Ectodermal cell (in vitro differentiated cells): ENCODE measurements around the gene SV2B.

Source experiments
- H3K27ac ChIP-seq: 2 replicates; pipeline ENCODE4 v1.7.0; 2013; ENCODE audit warnings: mild to moderate bottlenecking, low read depth, low read length; ENCODE audit not compliant: insufficient read depth, poor library complexity, severe bottlenecking
- H3K27me3 ChIP-seq: 2 replicates; pipeline ENCODE4 v1.7.0; 2013; ENCODE audit warnings: mild to moderate bottlenecking, low read length; ENCODE audit not compliant: insufficient read depth, control insufficient read depth, poor library complexity, severe bottlenecking
- H3K36me3 ChIP-seq: one replicate; pipeline ENCODE4 v1.7.0; 2013; ENCODE audit warnings: low read length; ENCODE audit not compliant: control insufficient read depth, insufficient read depth
- H3K4me1 ChIP-seq: one replicate; pipeline ENCODE4 v1.7.0; 2013; ENCODE audit warnings: low read length; ENCODE audit not compliant: control insufficient read depth, insufficient read depth
- H3K4me3 ChIP-seq: 2 replicates; pipeline ENCODE4 v1.7.0; 2013; ENCODE audit warnings: low read depth, low read length, control low read depth; ENCODE audit not compliant: insufficient read depth
- H3K9me3 ChIP-seq: 2 replicates; pipeline ENCODE4 v1.7.0; 2013; ENCODE audit warnings: mild to moderate bottlenecking, low read length, moderate library complexity; ENCODE audit not compliant: control insufficient read depth
- whole genome bisulfite sequencing, 2 experiments: methylation state at CpG; one replicate each; pipeline ENCODE4 v1.1.7; 2013; ENCODE audit warnings: missing lambda C conversion rate in 2 of 2; 5-methylcytosine and 5-hydroxymethylcytosine counted together

Gene SV2B

GRCh38 chr15:91278951-91279350 is 178.9 kb downstream of the SV2B start:
- no peaks in the 10 kb centered on the region for H3K4me1 ChIP-seq
- 96 to 97% methylated on average over 2 of the region's 2 CpGs for WGBS, 2 experiments

DNA sequence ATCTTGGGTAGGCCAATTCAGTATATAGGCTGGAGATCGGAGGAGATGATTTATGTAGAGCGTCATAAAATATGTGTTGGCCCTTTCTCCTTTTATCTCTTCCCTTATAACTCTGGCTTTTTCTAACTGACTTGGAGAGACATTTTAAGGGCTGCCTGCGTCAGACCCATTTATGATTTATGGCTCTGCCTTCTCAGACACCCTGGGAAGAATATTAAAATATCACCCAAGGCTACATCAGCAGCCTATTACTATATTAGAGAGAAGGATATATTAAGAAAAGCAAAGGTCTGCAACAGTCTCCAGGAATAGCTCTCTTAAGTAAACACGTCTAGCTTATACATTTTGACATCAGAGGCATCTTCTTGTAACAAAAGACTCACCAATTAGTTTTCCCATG is 179.4 kb downstream of the SV2B start:
- H3K4me1 ChIP-seq, result no peaks in the 10 kb centered on the region
- H3K27ac ChIP-seq, result no peak overlapping the region
- no peaks in the 10 kb centered on the region for H3K36me3 ChIP-seq
- 92 to 97% methylated on average over 4 of the region's 4 CpGs for WGBS, 2 experiments
- H3K9me3 ChIP-seq, result no peaks in the 10 kb centered on the region
- H3K27me3 ChIP-seq, result no peaks in the 10 kb centered on the region
- H3K4me3 ChIP-seq, result no peak overlapping the region

More at GRCh38 chr15:91278951-91279350, 178.9 kb downstream of the SV2B start:
- Histone ChIP-seq H3K27me3 (peaks cover 2% of the 10 kb centered on the region), H3K36me3 (no peaks in the 10 kb centered on the region), H3K9me3 (no peaks in the 10 kb centered on the region), H3K4me3 (no peak overlapping the region), H3K27ac (no peak overlapping the region)

- WGBS, 2 experiments, result 91% methylated on average over 4 of the region's 4 CpGs
Observed at GRCh38 chr15:91281947-91282346, 181.9 kb downstream of the SV2B start.

DNA sequence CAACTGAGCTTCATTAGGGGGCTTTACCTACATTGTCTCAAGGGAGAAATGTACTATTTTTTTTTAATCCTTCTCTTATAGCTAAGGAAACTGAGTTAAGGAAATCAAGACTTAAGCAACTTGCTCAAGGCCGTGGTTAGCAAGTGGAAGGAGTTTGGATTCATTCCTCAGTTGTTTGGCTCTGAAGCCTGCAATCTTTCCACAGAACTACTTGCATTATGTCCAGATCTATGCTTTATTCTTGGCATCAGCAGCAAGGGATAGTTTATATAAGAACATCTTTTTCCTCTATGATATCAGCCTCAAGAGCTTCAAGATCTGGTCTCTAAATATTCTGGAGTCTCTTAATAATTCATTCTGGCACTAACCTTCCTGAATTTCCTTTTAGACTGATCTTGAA is 182.4 kb downstream of the SV2B start:
- Histone ChIP-seq H3K4me3 (no peak overlapping the region), H3K4me1 (no peaks in the 10 kb centered on the region), H3K9me3 (no peaks in the 10 kb centered on the region), H3K27ac (no peak overlapping the region), H3K27me3 (no peaks in the 10 kb centered on the region), H3K36me3 (no peaks in the 10 kb centered on the region)
- 88% methylated on average over 1 of the region's 1 CpG for WGBS, 2 experiments

More at GRCh38 chr15:91281947-91282346, 181.9 kb downstream of the SV2B start:
- Histone ChIP-seq H3K27me3 (no peaks in the 10 kb centered on the region), H3K27ac (no peak overlapping the region), H3K4me1 (no peaks in the 10 kb centered on the region), H3K36me3 (no peaks in the 10 kb centered on the region), H3K9me3 (no peaks in the 10 kb centered on the region), H3K4me3 (no peak overlapping the region)

- no peaks in the 10 kb centered on the region for H3K27me3 ChIP-seq
- H3K27ac ChIP-seq, result no peak overlapping the region
- H3K36me3 ChIP-seq, result no peaks in the 10 kb centered on the region
- WGBS, 2 experiments, result 89 to 96% methylated on average over 2 of the region's 2 CpGs
- H3K9me3 ChIP-seq, result no peaks in the 10 kb centered on the region
- no peaks in the 10 kb centered on the region for H3K4me1 ChIP-seq
- no peak overlapping the region for H3K4me3 ChIP-seq
Observed at GRCh38 chr15:91283155-91283554, 183.1 kb downstream of the SV2B start.

DNA sequence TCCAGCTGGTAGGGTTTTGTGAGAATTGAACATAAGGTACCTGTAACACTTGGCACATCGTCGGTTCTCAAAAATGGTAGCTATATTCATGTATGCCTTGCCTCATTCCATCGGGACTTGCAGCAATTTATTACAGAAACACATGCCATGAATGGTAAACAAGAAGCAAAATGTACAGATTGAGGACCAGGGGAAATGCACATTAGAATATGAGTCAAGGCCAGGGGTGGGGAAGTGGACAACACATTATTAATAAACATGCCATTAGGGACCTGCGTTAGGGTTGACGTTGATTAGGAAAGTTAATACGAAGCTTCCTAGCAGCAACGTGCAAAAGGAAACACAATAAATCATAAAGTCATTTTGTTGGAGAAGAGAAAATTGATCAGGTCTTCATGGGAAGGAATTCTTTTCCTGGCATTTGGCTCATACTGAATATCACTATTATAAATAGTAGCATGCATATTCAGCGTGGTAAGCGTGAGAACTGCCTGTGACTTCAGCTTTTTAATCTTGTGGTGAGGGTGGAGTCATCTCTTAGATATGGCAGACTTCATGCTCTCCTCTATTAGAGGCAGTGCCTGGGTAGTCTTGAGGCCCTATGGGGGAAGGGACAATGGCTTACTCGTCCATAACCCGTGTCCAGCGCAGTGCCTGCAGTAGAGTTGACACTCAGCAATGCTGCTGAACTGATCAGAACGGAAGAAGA is 184.9 kb downstream of the SV2B start:
- 93 to 94% methylated on average over 13 of the region's 13 CpGs for WGBS, 2 experiments
- H3K27me3 ChIP-seq, result no peaks in the 10 kb centered on the region
- H3K36me3 ChIP-seq, result no peaks in the 10 kb centered on the region
- no peaks in the 10 kb centered on the region for H3K9me3 ChIP-seq
- no peaks in the 10 kb centered on the region for H3K4me1 ChIP-seq
- no peak overlapping the region for H3K27ac ChIP-seq
- H3K4me3 ChIP-seq, result no peak overlapping the region

GRCh38 chr15:91289324-91289723 is 189.3 kb downstream of the SV2B start:
- Histone ChIP-seq H3K27ac (no peak overlapping the region), H3K36me3 (no peaks in the 10 kb centered on the region), H3K4me3 (no peak overlapping the region), H3K9me3 (no peaks in the 10 kb centered on the region), H3K27me3 (no peaks in the 10 kb centered on the region), H3K4me1 (no peaks in the 10 kb centered on the region)
- WGBS, 2 experiments, result 89 to 90% methylated on average over 1 of the region's 1 CpG

GRCh38 chr15:91290553-91290952 is 190.5 kb downstream of the SV2B start:
- Histone ChIP-seq H3K27ac (no peak overlapping the region), H3K4me3 (no peak overlapping the region), H3K9me3 (no peaks in the 10 kb centered on the region), H3K36me3 (no peaks in the 10 kb centered on the region), H3K4me1 (no peaks in the 10 kb centered on the region), H3K27me3 (no peaks in the 10 kb centered on the region)
- 96 to 98% methylated on average over 4 to 5 of the region's 6 CpGs for WGBS, 2 experiments

DNA sequence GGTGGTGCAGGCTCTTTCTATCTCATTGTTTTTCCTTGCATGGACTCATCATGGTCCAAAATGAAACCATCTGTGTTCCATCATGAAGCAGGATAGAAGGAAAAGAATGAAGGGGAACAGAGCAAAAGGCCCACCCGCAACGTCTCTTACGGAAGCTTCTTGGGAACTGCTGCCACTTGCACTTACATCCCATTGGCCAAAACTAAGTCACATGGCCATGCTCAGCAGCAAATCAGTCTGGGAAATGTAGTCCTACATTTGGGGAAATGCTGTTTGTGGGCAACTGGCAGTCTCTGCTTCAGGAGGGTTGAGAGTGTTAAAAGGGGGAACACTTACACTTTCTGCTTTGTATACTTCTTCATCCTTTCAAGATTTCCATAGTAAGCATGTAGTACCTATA is 191.6 kb downstream of the SV2B start:
- no peak overlapping the region for H3K27ac ChIP-seq
- 77 to 82% methylated on average over 3 of the region's 3 CpGs for WGBS, 2 experiments
- no peaks in the 10 kb centered on the region for H3K27me3 ChIP-seq
- H3K4me3 ChIP-seq, result no peak overlapping the region
- H3K36me3 ChIP-seq, result no peaks in the 10 kb centered on the region
- H3K9me3 ChIP-seq, result no peaks in the 10 kb centered on the region
- H3K4me1 ChIP-seq, result no peaks in the 10 kb centered on the region

DNA sequence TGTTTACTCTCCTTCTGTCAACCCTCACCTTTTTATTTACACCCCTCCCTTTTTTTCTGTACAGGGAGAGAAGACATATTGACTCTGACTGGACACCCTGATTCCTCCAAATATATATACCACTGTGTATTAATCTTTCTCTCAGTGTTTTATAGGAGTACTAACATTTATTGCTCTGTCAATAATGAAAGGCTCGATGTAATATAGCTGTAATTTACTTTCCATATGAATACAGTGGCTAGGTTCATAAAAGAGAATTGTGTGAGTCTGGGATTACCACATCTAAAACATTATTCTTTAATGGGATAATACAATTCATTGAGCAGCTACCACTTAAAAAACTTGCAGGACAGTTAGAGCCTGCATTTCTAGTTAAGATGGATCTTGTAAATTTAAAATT is 194.3 kb downstream of the SV2B start:
- no peak overlapping the region for H3K27ac ChIP-seq
- no peaks in the 10 kb centered on the region for H3K27me3 ChIP-seq
- H3K36me3 ChIP-seq, result no peaks in the 10 kb centered on the region
- WGBS, 2 experiments, result 80% methylated on average over 1 of the region's 1 CpG; no CpG with 5 or more reads in 1 of the 2 experiments
- no peak overlapping the region for H3K4me3 ChIP-seq
- no peaks in the 10 kb centered on the region for H3K9me3 ChIP-seq
- H3K4me1 ChIP-seq, result no peaks in the 10 kb centered on the region
